PC-9 (cell line): ENCODE data around the gene CLEC4M. TPM values are rescaled to one million over a fixed set of nuclear protein-coding genes. Genes with fewer than 3 reads are reported as not detected.
A peak's percentile ranks its signal among the peaks of the same experiment; 100 is the strongest.

Experiments used
- BruUV-seq: library from RNA; stranded (reverse); fragments of 400-500 nt; replicated peaks from 2 replicates; lab custom pipeline; 2021; lab: Mats Ljungman, UMichigan
- CTCF ChIA-PET: fragments of 300-600 bp; sonication (Branson Sonifier 250); formaldehyde crosslinking; loops from one replicate; lab custom pipeline; 2022; ENCODE audit warnings: antibody characterized with exemption; lab: Charles Lee
- POLR2A ChIA-PET: fragments of 300-600 bp; sonication (Branson Sonifier 250); formaldehyde crosslinking; loops from one replicate; lab custom pipeline; 2022; ENCODE audit warnings: antibody characterized with exemption; ENCODE audit not compliant: unreplicated experiment; lab: Charles Lee
- DNase-seq, 2 experiments: peaks; one replicate each; pipeline versions ENCODE4 v3.0.0 to v3.0.0-alpha.2; 2015 to 2022; ENCODE audit warnings: mixed read lengths in 1 of 2
- H2AFZ ChIP-seq: fragments of 200-600 bp; sonication (generic); 2 replicates; pipeline ENCODE4 v1.8.1; 2017; ENCODE audit warnings: antibody characterized with exemption
- H3F3A ChIP-seq: fragments of 200-600 bp; sonication (generic); 2 replicates; pipeline ENCODE4 v1.8.1; 2017; ENCODE audit warnings: antibody characterized with exemption, mild to moderate bottlenecking, low read depth; ENCODE audit not compliant: insufficient read depth
- H3K27ac ChIP-seq: fragments of 200-600 bp; sonication (generic); 2 replicates; pipeline ENCODE4 v1.6.1; 2016; ENCODE audit warnings: mixed run types
- H3K27me3 ChIP-seq: fragments of 200-600 bp; sonication (generic); 2 replicates; pipeline ENCODE4 v1.6.1; 2016; ENCODE audit warnings: low read depth, mixed run types; ENCODE audit not compliant: insufficient read depth
- H3K36me3 ChIP-seq: fragments of 200-600 bp; sonication (generic); 2 replicates; pipeline ENCODE4 v1.6.1; 2016; ENCODE audit warnings: low read depth, mixed run types
- H3K4me1 ChIP-seq: fragments of 200-600 bp; sonication (generic); replicated peaks from 2 replicates; pipeline ENCODE4 v1.6.1; 2016; ENCODE audit warnings: mixed run types; ENCODE audit not compliant: insufficient read depth
- H3K4me2 ChIP-seq: fragments of 200-600 bp; sonication (generic); 2 replicates; pipeline ENCODE4 v1.6.1; 2017; ENCODE audit warnings: mixed run types
- H3K4me3 ChIP-seq: fragments of 200-600 bp; sonication (generic); 2 replicates; pipeline ENCODE4 v1.6.1; 2016; ENCODE audit warnings: mixed run types
- H3K79me2 ChIP-seq: fragments of 200-600 bp; sonication (generic); 2 replicates; pipeline ENCODE4 v1.6.1; 2017; ENCODE audit warnings: low read depth, mixed run types
- H3K9me2 ChIP-seq: fragments of 200-600 bp; sonication (generic); 2 replicates; pipeline ENCODE4 v1.8.1; 2017; ENCODE audit warnings: mild to moderate bottlenecking; ENCODE audit not compliant: insufficient read depth
- H3K9me3 ChIP-seq: fragments of 200-600 bp; sonication (generic); 2 replicates; pipeline ENCODE4 v1.8.1; 2016; ENCODE audit warnings: low read depth; ENCODE audit not compliant: insufficient read depth
- H4K20me1 ChIP-seq: fragments of 200-600 bp; sonication (generic); 2 replicates; pipeline ENCODE4 v1.8.1; 2017; ENCODE audit not compliant: insufficient read depth
- CTCF ChIP-seq: fragments of 200-600 bp; sonication (generic); conservative IDR thresholded peaks from 2 replicates; pipeline ENCODE4 v1.6.1; 2017; ENCODE audit warnings: mixed run types, antibody characterized with exemption, mild to moderate bottlenecking, moderate library complexity
- EZH2 ChIP-seq: fragments of 200-600 bp; sonication (generic); IDR thresholded peaks from 2 replicates; pipeline ENCODE4 v1.8.0; 2017; ENCODE audit warnings: antibody characterized with exemption, low read depth
- intact Hi-C: fragments of 100-400 bp; cut with micrococcal nuclease; formaldehyde crosslinking; loops from one replicate; pipeline ENCODE4 v1.10.0; 2022; ENCODE audit not compliant: unreplicated experiment
- total RNA-seq: library from RNA; stranded (reverse); gene quantifications from 2 replicates; pipeline ENCODE4 v1.2.3, GENCODE V29; 2021

The CLEC4M gene
- total RNA-seq, 1 experiment from 2014 or later: not detected

GRCh38 chr19:7732045-7732444, 31.0 kb upstream of the CLEC4M start, which contains the start of gene CLEC4G:
CLEC4G (minus strand) TSS chr19:7732110; CDS start chr19:7732102, 8 bp downstream.
- POLR2A ChIA-PET: no interaction called here
- no peak within 1 kb of the TSS for H3K27ac ChIP-seq
- H3K36me3 ChIP-seq: no peaks in the 10 kb centered on the region
- no peak for DNase-seq
- H3K79me2 ChIP-seq: no peaks in the 10 kb centered on the region
- H3K27me3 ChIP-seq: peaks cover 56% of the 10 kb centered on the region
- no peaks in the 10 kb centered on the region for H4K20me1 ChIP-seq
- peaks cover 7% of the 10 kb centered on the region for H3K4me1 ChIP-seq
- no TSS peak for BruUV-seq
- H2AFZ ChIP-seq: no peak within 1 kb of the TSS
- no peak for TF ChIP-seq EZH2
- no peak for TF ChIP-seq CTCF
- CTCF ChIA-PET: no interaction called here
- no peaks in the 10 kb centered on the region for H3K9me2 ChIP-seq
- intact Hi-C loops: no loop called here
- H3K4me3 ChIP-seq: no peak within 1 kb of the TSS
- H3K4me2 ChIP-seq: no peak within 1 kb of the TSS
- H3F3A ChIP-seq: no peaks in the 10 kb centered on the region
- H3K9me3 ChIP-seq: no peaks in the 10 kb centered on the region

GRCh38 chr19:7733376-7733775, 29.7 kb upstream of the CLEC4M start:
- no peaks in the 10 kb centered on the region for H3K36me3 ChIP-seq
- peaks cover 7% of the 10 kb centered on the region for H3K4me1 ChIP-seq
- no peaks in the 10 kb centered on the region for H3K9me3 ChIP-seq
- H3K27ac ChIP-seq: no peak overlapping the region
- intact Hi-C loops: no loop called here
- no peaks in the 10 kb centered on the region for H3K9me2 ChIP-seq
- H3K4me3 ChIP-seq: no peak overlapping the region
- no peak overlapping the region for H3K4me2 ChIP-seq
- POLR2A ChIA-PET: no interaction called here
- H3K27me3 ChIP-seq: peaks cover 48% of the 10 kb centered on the region
- no peak for DNase-seq
- no peak overlapping the region for H2AFZ ChIP-seq
- CTCF ChIA-PET: no interaction called here
- no peak for TF ChIP-seq CTCF
- TF ChIP-seq EZH2: no peak
- no TSS peak for BruUV-seq
- no peaks in the 10 kb centered on the region for H4K20me1 ChIP-seq
- H3F3A ChIP-seq: no peaks in the 10 kb centered on the region
- H3K79me2 ChIP-seq: no peaks in the 10 kb centered on the region

GRCh38 chr19:7734220-7735203, 28.5 kb upstream of the CLEC4M start:
- Histone ChIP-seq H3K36me3 (no peaks in the 10 kb centered on the region), H2AFZ (peak overlapping the region; percentile 41; the same call in 1 of the 2 replicates), H3K27me3 (peaks cover 45% of the 10 kb centered on the region), H3F3A (no peaks in the 10 kb centered on the region), H3K9me2 (no peaks in the 10 kb centered on the region), H3K9me3 (no peaks in the 10 kb centered on the region), H4K20me1 (no peaks in the 10 kb centered on the region), H3K27ac (no peak overlapping the region), H3K79me2 (no peaks in the 10 kb centered on the region), H3K4me3 (no peak overlapping the region), H3K4me1 (peaks cover 7% of the 10 kb centered on the region), H3K4me2 (peak overlapping the region; percentile 47)
- BruUV-seq: no TSS peak
- peak in 1 of 2 experiments; percentile 47 for DNase-seq
- intact Hi-C loops: no loop called here
- ChIA-PET CTCF (no interaction called here), POLR2A (no interaction called here)
- no peak for TF ChIP-seq EZH2
- no peak for TF ChIP-seq CTCF
